ENCODE data around the gene HDLBP. TPM values are rescaled to one million over a fixed set of nuclear protein-coding genes. Genes with fewer than 3 reads are reported as not detected.

Gene HDLBP
- total RNA-seq, 2 experiments from 2014 or later: 170 to 176 TPM

- DNase-seq (ENCODE audit: low spot score): no peak
- BruUV-seq (replicated peaks): no TSS peak
Measured at GRCh38 chr2:241271706-241272302, 43.7 kb downstream of the HDLBP start.

DNA sequence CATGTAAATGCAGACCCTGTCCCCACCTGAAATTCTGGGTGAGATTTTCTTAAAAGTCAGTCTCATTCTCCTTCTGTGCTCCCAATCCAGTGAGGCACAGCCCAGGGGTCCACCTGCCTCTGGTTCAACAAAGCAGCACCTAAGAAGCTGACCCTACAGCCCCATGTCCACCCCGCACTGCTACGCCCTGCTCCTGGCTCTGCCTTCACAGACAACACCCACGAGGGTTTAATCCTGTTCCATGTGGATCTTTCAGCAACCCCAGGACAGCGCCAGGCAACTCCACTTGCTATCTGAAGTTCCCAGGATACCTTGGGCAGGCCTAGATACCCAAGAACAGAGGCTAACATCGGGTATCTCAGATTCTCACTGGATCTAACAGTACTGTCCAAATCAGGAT, 44.9 kb downstream of the HDLBP start:
- Histone ChIP-seq H3K4me2 (ENCODE audit: low read length) (no peak overlapping the region), H3K4me1 (ENCODE audit: insufficient read depth, low read length, poor library complexity, severe bottlenecking) (no peaks in the 10 kb centered on the region), H3K9me2 (ENCODE audit: insufficient read depth, low read length) (no peaks in the 10 kb centered on the region), H4K20me1 (ENCODE audit: insufficient read depth, low read length) (peaks cover 19% of the 10 kb centered on the region), H3K36me3 (ENCODE audit: insufficient read depth, low read length) (peaks cover 23% of the 10 kb centered on the region), H2AFZ (ENCODE audit: low read length) (no peak overlapping the region), H3K4me3 (ENCODE audit: low read depth, low read length, poor library complexity, severe bottlenecking) (no peak overlapping the region), H3K9me3 (ENCODE audit: low read length) (no peaks in the 10 kb centered on the region), H3K27ac (ENCODE audit: low read depth, low read length, poor library complexity, severe bottlenecking) (no peak overlapping the region), H3K79me2 (ENCODE audit: insufficient read depth, low read depth, low read length) (no peaks in the 10 kb centered on the region; the same call in 1 of the 2 replicates)
- ChIA-PET CTCF (ENCODE audit: unreplicated experiment) (no interaction called here), POLR2A (no interaction called here)
- BruUV-seq (replicated peaks): no TSS peak
- intact Hi-C loops (cut with micrococcal nuclease; ENCODE audit: unreplicated experiment): no loop called here
- DNase-seq (ENCODE audit: low spot score): no peak
- no peak for TF ChIP-seq EZH2phosphoT487 (IDR thresholded peaks at IDR 0.05; ENCODE audit: borderline replicate concordance, low read depth, low read length)
- TF ChIP-seq, protein P1, sequence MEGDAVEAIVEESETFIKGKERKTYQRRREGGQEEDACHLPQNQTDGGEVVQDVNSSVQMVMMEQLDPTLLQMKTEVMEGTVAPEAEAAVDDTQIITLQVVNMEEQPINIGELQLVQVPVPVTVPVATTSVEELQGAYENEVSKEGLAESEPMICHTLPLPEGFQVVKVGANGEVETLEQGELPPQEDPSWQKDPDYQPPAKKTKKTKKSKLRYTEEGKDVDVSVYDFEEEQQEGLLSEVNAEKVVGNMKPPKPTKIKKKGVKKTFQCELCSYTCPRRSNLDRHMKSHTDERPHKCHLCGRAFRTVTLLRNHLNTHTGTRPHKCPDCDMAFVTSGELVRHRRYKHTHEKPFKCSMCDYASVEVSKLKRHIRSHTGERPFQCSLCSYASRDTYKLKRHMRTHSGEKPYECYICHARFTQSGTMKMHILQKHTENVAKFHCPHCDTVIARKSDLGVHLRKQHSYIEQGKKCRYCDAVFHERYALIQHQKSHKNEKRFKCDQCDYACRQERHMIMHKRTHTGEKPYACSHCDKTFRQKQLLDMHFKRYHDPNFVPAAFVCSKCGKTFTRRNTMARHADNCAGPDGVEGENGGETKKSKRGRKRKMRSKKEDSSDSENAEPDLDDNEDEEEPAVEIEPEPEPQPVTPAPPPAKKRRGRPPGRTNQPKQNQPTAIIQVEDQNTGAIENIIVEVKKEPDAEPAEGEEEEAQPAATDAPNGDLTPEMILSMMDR (conservative IDR thresholded peaks at IDR 0.05; ENCODE audit: low read length): no peak

More at GRCh38 chr2:241271706-241272302, 43.7 kb downstream of the HDLBP start:
- H3K4me1 ChIP-seq (ENCODE audit: insufficient read depth, low read length, poor library complexity, severe bottlenecking): no peaks in the 10 kb centered on the region
- H3K9me2 ChIP-seq (ENCODE audit: insufficient read depth, low read length): no peaks in the 10 kb centered on the region
- TF ChIP-seq, protein P1 (conservative IDR thresholded peaks at IDR 0.05; ENCODE audit: low read length): no peak
- no peak for TF ChIP-seq EZH2phosphoT487 (IDR thresholded peaks at IDR 0.05; ENCODE audit: borderline replicate concordance, low read depth, low read length)
- ChIA-PET CTCF (ENCODE audit: unreplicated experiment) (no interaction called here), POLR2A (no interaction called here)
- H2AFZ ChIP-seq (ENCODE audit: low read length): no peak overlapping the region
- H3K9me3 ChIP-seq (ENCODE audit: low read length): no peaks in the 10 kb centered on the region
- H3K79me2 ChIP-seq (ENCODE audit: insufficient read depth, low read depth, low read length): peaks cover 11% of the 10 kb centered on the region; the same call in 1 of the 2 replicates
- peak overlapping the region; percentile 34; the same call in 1 of the 2 replicates for H3K4me2 ChIP-seq (ENCODE audit: low read length)
- peaks cover 12% of the 10 kb centered on the region; the same call in 1 of the 2 replicates for H3K36me3 ChIP-seq (ENCODE audit: insufficient read depth, low read length)
- no peak overlapping the region for H3K4me3 ChIP-seq (ENCODE audit: low read depth, low read length, poor library complexity, severe bottlenecking)
- H4K20me1 ChIP-seq (ENCODE audit: insufficient read depth, low read length): peaks cover 24% of the 10 kb centered on the region
- intact Hi-C loops (cut with micrococcal nuclease; ENCODE audit: unreplicated experiment): no loop called here
- no peak overlapping the region for H3K27ac ChIP-seq (ENCODE audit: low read depth, low read length, poor library complexity, severe bottlenecking)

DNA sequence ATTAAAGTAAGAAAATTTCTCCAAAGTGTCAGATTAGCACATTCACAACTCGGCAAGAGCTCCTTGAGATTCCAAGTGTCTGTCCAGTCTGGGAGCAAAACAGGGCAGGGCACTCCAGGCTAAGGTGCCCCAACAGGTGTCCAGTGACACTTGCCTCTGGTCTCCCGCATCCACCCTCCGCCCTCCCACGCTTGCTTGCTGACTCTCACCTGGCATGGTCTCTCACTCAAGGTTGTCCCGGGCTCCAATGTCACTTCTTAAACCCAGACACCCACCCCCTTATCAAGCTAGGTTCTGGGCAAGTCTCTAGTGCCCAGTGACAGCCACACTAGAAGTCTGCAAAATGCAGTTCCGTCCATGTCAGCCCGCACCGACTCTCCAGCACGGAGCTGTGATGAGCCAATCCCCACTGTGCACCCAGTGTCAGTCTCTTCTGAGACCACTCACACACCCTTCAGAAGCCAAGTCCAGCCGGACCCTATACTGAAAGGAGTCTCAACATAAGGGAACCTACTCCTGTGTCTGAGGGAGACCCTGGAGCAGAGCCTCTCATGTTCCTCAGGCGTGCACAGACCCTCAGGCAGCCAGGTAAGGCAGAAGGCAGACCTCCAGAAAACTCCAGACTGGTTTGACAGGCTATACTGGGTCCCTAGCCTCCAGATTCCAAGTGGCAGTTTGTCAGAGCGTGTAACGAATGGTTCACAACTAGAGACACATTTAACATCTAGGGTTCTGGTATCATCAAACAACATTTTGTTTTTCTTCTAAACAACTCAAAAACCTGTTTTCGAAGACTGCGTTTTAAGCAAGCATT, 45.6 kb downstream of the HDLBP start:
- H3K79me2 ChIP-seq (ENCODE audit: insufficient read depth, low read depth, low read length): no peaks in the 10 kb centered on the region
- no peak for DNase-seq (ENCODE audit: low spot score)
- ChIA-PET CTCF (ENCODE audit: unreplicated experiment) (no interaction called here), POLR2A (no interaction called here)
- H4K20me1 ChIP-seq (ENCODE audit: insufficient read depth, low read length): peaks cover 17% of the 10 kb centered on the region; the same call in 1 of the 2 replicates
- no peaks in the 10 kb centered on the region for H3K4me1 ChIP-seq (ENCODE audit: insufficient read depth, low read length, poor library complexity, severe bottlenecking)
- H3K9me2 ChIP-seq (ENCODE audit: insufficient read depth, low read length): no peaks in the 10 kb centered on the region
- H3K9me3 ChIP-seq (ENCODE audit: low read length): no peaks in the 10 kb centered on the region
- peaks cover 27% of the 10 kb centered on the region for H3K36me3 ChIP-seq (ENCODE audit: insufficient read depth, low read length)
- H3K27ac ChIP-seq (ENCODE audit: low read depth, low read length, poor library complexity, severe bottlenecking): no peak overlapping the region
- no peak overlapping the region for H2AFZ ChIP-seq (ENCODE audit: low read length)
- H3K4me2 ChIP-seq (ENCODE audit: low read length): no peak overlapping the region
- BruUV-seq (replicated peaks): no TSS peak
- no peak overlapping the region for H3K4me3 ChIP-seq (ENCODE audit: low read depth, low read length, poor library complexity, severe bottlenecking)
- no peak for TF ChIP-seq EZH2phosphoT487 (IDR thresholded peaks at IDR 0.05; ENCODE audit: borderline replicate concordance, low read depth, low read length)
- intact Hi-C loops (cut with micrococcal nuclease; ENCODE audit: unreplicated experiment): no loop called here
